K562 (cell line): ENCODE results near the gene TSPOAP1. TPM values are rescaled to one million over a fixed set of nuclear protein-coding genes. Genes with fewer than 3 reads are reported as not detected.

Source experiments
- CBFA2T2 ChIP-seq: fragments of 450-650 bp; conservative IDR thresholded peaks from 2 replicates; pipeline ENCODE4 v1.6.1; 2017; ENCODE audit warnings: mild to moderate bottlenecking
- CCNT2 ChIP-seq: IDR thresholded peaks from 2 replicates; pipeline ENCODE4 v1.6.1; 2011; ENCODE audit warnings: borderline replicate concordance, low read depth, mild to moderate bottlenecking, moderate library complexity, mixed read lengths, low read length; ENCODE audit not compliant: insufficient read length; ENCODE audit errors: extremely low read depth
- EP300 ChIP-seq: IDR thresholded peaks from 2 replicates; pipeline ENCODE4 v1.6.1; 2012; ENCODE audit warnings: low read length, improper control_type of control experiment
- EZH2 ChIP-seq: IDR thresholded peaks from 2 replicates; pipeline ENCODE4 v1.6.1; 2012; ENCODE audit warnings: low read depth, mild to moderate bottlenecking, inconsistent platforms, low read length, borderline replicate concordance
- FOSL1 ChIP-seq: fragments of 200-800 bp; sonication (Bioruptor generic); conservative IDR thresholded peaks from 2 replicates; pipeline ENCODE4 v1.6.1; 2016; ENCODE audit warnings: missing genetic modification characterization, missing compliant biosample characterization
- HDAC3 ChIP-seq: fragments of 450-650 bp; IDR thresholded peaks from 2 replicates; pipeline ENCODE4 v1.6.1; 2018; ENCODE audit warnings: borderline replicate concordance, mild to moderate bottlenecking, moderate library complexity; ENCODE audit not compliant: partially characterized antibody
- MAFG ChIP-seq: fragments of 450-650 bp; conservative IDR thresholded peaks from 2 replicates; pipeline ENCODE4 v1.6.1; 2016; ENCODE audit warnings: missing genetic modification characterization, missing compliant biosample characterization
- PHB ChIP-seq: fragments of 250-450 bp; sonication (Bioruptor Pico); IDR thresholded peaks from 2 replicates; pipeline ENCODE4 v1.5.0; 2021
- PRPF4 ChIP-seq: fragments of 200-400 bp; formaldehyde crosslinking; IDR thresholded peaks from one replicate; pipeline ENCODE4 v1.6.1; 2017; ENCODE audit warnings: low read length, low read depth, mild to moderate bottlenecking; ENCODE audit not compliant: insufficient read depth, poor library complexity, severe bottlenecking
- SPI1 ChIP-seq: IDR thresholded peaks from 2 replicates; pipeline ENCODE4 v1.6.1; 2011; ENCODE audit warnings: low read depth, low read length, control low read depth, borderline replicate concordance
- ZBTB17 ChIP-seq: fragments of 450-650 bp; formaldehyde crosslinking; IDR thresholded peaks from 2 replicates; pipeline ENCODE4 v1.4.0; 2020; ENCODE audit warnings: mild to moderate bottlenecking
- ZFP30 ChIP-seq: fragments of 250-450 bp; sonication (Bioruptor Pico); IDR thresholded peaks from 2 replicates; pipeline ENCODE4 v1.8.0; 2022; ENCODE audit warnings: moderate library complexity, mild to moderate bottlenecking, inconsistent platforms, borderline replicate concordance
- ZFPM2 ChIP-seq: fragments of 250-450 bp; sonication (Bioruptor Pico); IDR thresholded peaks from 2 replicates; pipeline ENCODE4 v1.5.1; 2022; ENCODE audit warnings: mild to moderate bottlenecking
- ZNF324 ChIP-seq: fragments of 250-450 bp; sonication (Bioruptor Pico); IDR thresholded peaks from 2 replicates; pipeline ENCODE4 v1.4.0; 2020; ENCODE audit warnings: mild to moderate bottlenecking
- polyA plus RNA-seq, 8 experiments: library from polyadenylated mRNA; depleted of rRNA in 4 of 8; stranded (reverse) in 5 of 8; unstranded in 3 of 8; fragments of >200 nt; fragmentation: Nextera tagmentation in 2 of 8; fragmentation: Illumina TruSeq in 1 of 8; extraction: Ambion mirVana in 2 of 8; extraction: Trizol in 1 of 8; gene quantifications; 2 replicates each; pipeline versions ENCODE4 v1.2.1 to v1.2.3, GENCODE V29; 2011 to 2014; ENCODE audit warnings: inconsistent platforms in 1 of 8, missing spikeins in 1 of 8
- total RNA-seq, 7 experiments: library from RNA; depleted of rRNA in 6 of 7; stranded (reverse); fragments of >200 nt in 6 of 7; fragmentation: Illumina TruSeq in 2 of 7; extraction: Trizol in 2 of 7; gene quantifications; 2 replicates each; pipeline versions ENCODE4 v1.2.1 to v1.2.3, GENCODE V29; 2011 to 2021; ENCODE audit warnings: low replicate concordance in 1 of 7
- TF ChIP-seq, protein P1 (sequence below): sonication (generic); formaldehyde crosslinking; IDR thresholded peaks from 2 replicates; pipeline ENCODE4 v1.4.0; 2020; ENCODE audit warnings: mild to moderate bottlenecking, missing genetic modification reagents
- TF ChIP-seq, protein P2 (sequence below), 2 experiments: fragments of 450-650 bp; IDR thresholded peaks; 2 replicates each; pipeline ENCODE4 v1.6.1; 2018; ENCODE audit warnings: mild to moderate bottlenecking in 2 of 2, low read depth in 1 of 2; ENCODE audit not compliant: partially characterized antibody in 2 of 2
- TF ChIP-seq, protein P3 (sequence below): conservative IDR thresholded peaks from 2 replicates; pipeline ENCODE4 v1.6.1; 2011; ENCODE audit warnings: low read depth, mild to moderate bottlenecking, low read length; ENCODE audit not compliant: control insufficient read depth
- TF ChIP-seq, protein P4 (sequence below): fragments of 450-650 bp; formaldehyde crosslinking; IDR thresholded peaks from 2 replicates; pipeline ENCODE4 v1.4.0; 2020; ENCODE audit warnings: mild to moderate bottlenecking

Gene TSPOAP1
- total and polyA plus RNA-seq, 9 of the 15 experiments (the other 6 are each of a cell fraction or from before 2014, with no cell fraction given): 0.87 to 3.9 (median 1.8) TPM; not detected in 2

DNA sequence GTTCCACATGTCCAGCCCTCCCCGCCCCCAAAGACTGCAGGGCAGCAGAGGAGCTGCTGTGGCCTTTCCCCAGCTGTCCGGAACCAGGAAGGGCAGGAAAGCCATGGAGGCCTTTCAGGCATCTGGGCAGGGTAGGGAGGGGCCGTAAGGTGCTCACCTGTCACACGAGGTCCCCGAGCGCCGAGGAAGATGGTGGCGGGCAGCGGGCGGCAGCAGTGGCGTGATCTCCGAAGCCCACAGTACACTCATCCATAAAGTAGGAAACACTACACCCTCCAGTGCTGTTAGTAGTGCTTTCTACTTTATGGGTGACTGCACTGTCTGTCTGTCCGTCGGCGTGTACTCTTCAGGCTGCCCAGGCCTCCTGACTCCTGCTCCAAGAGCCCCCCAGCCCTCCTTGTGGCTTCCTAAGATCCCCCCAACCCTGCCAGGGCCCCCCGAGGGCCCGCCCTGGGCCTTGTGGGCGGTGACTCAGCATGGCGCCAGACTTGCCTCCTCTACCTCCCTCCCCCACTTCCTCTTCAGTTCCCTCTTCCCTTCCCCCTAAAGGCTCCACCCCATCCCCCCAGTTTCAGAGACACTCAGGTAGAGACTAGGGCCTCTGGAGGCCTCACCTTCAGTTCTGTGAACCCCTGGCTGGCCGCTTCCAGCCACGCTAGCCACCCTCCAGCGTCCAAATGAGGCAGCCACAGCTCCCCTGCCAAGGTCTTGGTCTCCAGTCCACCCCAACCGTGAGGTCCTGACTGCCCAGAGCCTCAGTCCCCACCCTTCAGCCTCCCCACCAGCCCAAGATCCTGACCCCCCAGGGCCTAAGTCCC, 2.6 kb upstream of the TSPOAP1 start (continued):
- TF ChIP-seq, protein P1, sequence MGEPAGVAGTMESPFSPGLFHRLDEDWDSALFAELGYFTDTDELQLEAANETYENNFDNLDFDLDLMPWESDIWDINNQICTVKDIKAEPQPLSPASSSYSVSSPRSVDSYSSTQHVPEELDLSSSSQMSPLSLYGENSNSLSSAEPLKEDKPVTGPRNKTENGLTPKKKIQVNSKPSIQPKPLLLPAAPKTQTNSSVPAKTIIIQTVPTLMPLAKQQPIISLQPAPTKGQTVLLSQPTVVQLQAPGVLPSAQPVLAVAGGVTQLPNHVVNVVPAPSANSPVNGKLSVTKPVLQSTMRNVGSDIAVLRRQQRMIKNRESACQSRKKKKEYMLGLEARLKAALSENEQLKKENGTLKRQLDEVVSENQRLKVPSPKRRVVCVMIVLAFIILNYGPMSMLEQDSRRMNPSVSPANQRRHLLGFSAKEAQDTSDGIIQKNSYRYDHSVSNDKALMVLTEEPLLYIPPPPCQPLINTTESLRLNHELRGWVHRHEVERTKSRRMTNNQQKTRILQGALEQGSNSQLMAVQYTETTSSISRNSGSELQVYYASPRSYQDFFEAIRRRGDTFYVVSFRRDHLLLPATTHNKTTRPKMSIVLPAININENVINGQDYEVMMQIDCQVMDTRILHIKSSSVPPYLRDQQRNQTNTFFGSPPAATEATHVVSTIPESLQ: 0 out of 2 replicates have a peak, but pooled peaks have one; percentile 54
- peak; percentile 67 for TF ChIP-seq CCNT2
- TF ChIP-seq PHB (CRISPR knock-in tag): no peak
- peak; percentile 60 for TF ChIP-seq EP300
- TF ChIP-seq ZNF324: peak; percentile 53; the same call in 1 of the 2 replicates
- TF ChIP-seq MAFG: peak; percentile 78
- TF ChIP-seq EZH2: no peak
- TF ChIP-seq SPI1: peak; percentile 97
- TF ChIP-seq ZFPM2: 0 out of 2 replicates have a peak, but pooled peaks have one; percentile 14
- TF ChIP-seq HDAC3: peak; percentile 52
- TF ChIP-seq ZFP30: no peak
- TF ChIP-seq PRPF4: peak; percentile 78
- TF ChIP-seq, protein P2, sequence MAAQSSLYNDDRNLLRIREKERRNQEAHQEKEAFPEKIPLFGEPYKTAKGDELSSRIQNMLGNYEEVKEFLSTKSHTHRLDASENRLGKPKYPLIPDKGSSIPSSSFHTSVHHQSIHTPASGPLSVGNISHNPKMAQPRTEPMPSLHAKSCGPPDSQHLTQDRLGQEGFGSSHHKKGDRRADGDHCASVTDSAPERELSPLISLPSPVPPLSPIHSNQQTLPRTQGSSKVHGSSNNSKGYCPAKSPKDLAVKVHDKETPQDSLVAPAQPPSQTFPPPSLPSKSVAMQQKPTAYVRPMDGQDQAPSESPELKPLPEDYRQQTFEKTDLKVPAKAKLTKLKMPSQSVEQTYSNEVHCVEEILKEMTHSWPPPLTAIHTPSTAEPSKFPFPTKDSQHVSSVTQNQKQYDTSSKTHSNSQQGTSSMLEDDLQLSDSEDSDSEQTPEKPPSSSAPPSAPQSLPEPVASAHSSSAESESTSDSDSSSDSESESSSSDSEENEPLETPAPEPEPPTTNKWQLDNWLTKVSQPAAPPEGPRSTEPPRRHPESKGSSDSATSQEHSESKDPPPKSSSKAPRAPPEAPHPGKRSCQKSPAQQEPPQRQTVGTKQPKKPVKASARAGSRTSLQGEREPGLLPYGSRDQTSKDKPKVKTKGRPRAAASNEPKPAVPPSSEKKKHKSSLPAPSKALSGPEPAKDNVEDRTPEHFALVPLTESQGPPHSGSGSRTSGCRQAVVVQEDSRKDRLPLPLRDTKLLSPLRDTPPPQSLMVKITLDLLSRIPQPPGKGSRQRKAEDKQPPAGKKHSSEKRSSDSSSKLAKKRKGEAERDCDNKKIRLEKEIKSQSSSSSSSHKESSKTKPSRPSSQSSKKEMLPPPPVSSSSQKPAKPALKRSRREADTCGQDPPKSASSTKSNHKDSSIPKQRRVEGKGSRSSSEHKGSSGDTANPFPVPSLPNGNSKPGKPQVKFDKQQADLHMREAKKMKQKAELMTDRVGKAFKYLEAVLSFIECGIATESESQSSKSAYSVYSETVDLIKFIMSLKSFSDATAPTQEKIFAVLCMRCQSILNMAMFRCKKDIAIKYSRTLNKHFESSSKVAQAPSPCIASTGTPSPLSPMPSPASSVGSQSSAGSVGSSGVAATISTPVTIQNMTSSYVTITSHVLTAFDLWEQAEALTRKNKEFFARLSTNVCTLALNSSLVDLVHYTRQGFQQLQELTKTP (IDR thresholded peaks at IDR 0.05; ENCODE audit: low read depth in 1 of 2, partially characterized antibody in 2 of 2): no peak
- TF ChIP-seq, protein P3, sequence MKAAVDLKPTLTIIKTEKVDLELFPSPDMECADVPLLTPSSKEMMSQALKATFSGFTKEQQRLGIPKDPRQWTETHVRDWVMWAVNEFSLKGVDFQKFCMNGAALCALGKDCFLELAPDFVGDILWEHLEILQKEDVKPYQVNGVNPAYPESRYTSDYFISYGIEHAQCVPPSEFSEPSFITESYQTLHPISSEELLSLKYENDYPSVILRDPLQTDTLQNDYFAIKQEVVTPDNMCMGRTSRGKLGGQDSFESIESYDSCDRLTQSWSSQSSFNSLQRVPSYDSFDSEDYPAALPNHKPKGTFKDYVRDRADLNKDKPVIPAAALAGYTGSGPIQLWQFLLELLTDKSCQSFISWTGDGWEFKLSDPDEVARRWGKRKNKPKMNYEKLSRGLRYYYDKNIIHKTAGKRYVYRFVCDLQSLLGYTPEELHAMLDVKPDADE: peak; percentile 71; the same call in 1 of the 2 replicates
- no peak for TF ChIP-seq CBFA2T2
- peak; percentile 77 for TF ChIP-seq FOSL1 (tag)
- TF ChIP-seq, protein P4, sequence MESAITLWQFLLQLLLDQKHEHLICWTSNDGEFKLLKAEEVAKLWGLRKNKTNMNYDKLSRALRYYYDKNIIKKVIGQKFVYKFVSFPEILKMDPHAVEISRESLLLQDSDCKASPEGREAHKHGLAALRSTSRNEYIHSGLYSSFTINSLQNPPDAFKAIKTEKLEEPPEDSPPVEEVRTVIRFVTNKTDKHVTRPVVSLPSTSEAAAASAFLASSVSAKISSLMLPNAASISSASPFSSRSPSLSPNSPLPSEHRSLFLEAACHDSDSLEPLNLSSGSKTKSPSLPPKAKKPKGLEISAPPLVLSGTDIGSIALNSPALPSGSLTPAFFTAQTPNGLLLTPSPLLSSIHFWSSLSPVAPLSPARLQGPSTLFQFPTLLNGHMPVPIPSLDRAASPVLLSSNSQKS (CRISPR knock-in tag): 0 out of 2 replicates have a peak, but pooled peaks have one; percentile 42
- 0 out of 2 replicates have a peak, but pooled peaks have one; percentile 22 for TF ChIP-seq ZBTB17 (CRISPR knock-in tag)
